GM21786 (cell line): Measurements from ENCODE around the gene PRSS12.
"Not testable (repeated sequence)": the region's sequence is repeated elsewhere in the genome, so short reads cannot be mapped to it uniquely, and the experiment has no call there.

Experiments used
- ATAC-seq: cut with Tn5 transposase; IDR thresholded peaks from one replicate; pipeline ENCODE4 v1.9.1; 2021; ENCODE audit not compliant: unreplicated experiment

The PRSS12 gene

DNA sequence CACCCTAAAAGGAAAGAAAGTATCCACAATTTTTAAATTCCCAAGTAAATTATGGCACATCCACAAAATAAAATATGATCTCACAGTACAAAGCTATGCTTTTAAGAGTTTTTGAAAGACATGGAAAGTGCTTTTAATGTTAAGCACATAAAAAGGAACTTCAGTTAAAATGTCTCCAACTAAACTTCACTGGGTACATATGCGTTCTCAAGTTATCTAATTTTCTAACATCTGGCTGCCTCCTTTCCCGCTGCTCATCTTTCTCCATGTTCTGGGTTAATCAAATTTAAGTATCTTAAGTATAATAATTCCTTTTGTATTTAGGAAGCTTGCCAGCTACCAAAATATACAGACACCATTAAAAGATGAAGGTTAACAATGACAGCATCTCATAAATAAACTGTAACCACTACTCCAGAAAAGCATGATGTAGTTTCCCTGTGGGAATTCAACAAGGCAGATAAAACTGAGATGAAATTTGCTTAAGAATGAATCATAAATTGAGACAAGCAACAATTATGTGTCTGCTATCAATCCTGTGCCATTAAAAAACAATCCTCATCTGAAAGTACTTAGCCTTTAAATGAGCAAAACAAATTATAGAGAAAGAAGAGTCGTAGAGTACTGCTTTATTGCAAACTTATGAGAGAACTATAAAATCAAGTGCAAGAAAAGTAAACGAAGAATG, 25.1 kb downstream of the PRSS12 start:
- no peak for ATAC-seq

- ATAC-seq = no peak
Observed at GRCh38 chr4:118326585-118326984, 26.2 kb downstream of the PRSS12 start.

DNA sequence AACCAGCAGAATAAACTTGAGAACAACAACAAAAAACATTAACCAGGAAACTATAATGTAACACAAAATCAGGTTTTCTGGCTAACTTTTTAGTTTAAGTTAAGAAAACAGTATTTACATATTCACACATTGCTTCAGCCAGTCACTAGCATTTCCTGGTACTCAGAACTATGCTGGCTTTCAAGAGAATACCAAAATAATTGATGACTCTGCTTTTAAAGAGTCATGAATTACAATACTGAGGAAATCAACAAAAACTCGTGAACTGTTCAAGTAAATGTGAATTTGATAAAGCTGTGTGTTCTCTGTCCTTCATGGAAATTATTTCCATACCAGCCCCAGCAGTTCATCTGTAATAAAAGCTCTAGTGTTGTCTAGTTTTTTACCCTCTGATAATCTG, 27.4 kb downstream of the PRSS12 start:
- no peak for ATAC-seq

- ATAC-seq = no peak
Observed at GRCh38 chr4:118322831-118323502, 29.8 kb downstream of the PRSS12 start.

- ATAC-seq = no peak
Observed at GRCh38 chr4:118318931-118319330, 33.9 kb downstream of the PRSS12 start.

GRCh38 chr4:118317691-118318090, 35.1 kb downstream of the PRSS12 start:
- ATAC-seq = no peak

GRCh38 chr4:118314221-118314620, 38.6 kb downstream of the PRSS12 start:
- no peak for ATAC-seq

DNA sequence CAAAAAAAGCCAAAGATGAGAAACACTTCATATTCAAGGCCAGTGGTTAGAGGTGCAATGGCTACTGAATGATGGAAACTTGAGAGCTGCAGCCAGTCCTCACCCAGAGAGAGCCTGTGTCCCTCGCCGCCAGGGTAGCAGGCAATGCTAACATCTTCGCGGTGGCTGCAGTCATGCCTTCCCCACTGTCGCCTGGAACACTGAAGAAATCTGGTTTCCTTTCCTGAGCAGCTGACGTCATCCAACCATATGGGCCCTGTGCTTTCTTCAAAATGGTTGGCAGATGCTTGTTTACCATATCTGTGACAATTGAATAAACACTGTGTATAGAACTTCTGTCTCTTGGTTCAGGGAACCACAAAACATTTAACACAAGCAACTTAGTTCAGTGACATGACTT, 39.7 kb downstream of the PRSS12 start:
- ATAC-seq = no peak

- ATAC-seq = no peak
Observed at GRCh38 chr4:118308306-118309030, 44.3 kb downstream of the PRSS12 start.

DNA sequence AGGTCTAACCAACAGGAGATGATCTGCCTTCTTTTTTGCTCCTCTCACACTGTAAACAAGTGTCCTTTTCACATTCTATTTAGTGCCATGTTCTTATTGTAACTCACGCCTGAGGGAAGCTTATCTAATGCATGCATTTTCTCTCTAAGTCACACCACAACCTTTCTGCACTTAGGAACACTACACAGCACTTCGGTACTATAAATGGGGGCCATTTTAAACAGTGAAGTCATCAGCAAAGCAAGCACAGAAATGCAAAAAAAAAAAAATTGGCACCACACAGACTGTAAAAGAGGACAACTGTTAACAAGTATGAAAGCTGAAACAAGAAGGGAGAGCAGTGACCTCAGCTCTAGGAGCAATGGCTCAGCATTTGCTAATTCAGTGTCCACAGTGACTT, 45.2 kb downstream of the PRSS12 start:
- no peak for ATAC-seq

DNA sequence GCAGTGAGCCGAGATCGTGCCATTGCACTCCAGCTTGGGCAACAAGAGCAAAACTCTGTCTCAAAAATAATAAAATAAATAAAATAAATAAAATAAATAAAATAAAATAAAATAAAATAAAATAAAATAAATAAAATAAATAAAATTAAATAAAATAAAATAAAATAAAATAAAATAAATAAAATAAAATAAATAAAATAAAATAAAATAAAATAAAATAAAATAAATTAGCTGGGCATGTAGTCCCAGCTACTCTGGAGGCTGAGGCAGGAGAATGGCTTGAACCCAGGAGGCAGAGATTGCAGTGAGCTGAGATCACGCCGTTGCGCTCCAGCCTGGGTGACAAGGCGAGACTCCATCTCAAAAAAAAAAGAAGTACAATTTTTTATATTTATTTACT, 53.2 kb downstream of the PRSS12 start:
- not testable (repeated sequence) for ATAC-seq

DNA sequence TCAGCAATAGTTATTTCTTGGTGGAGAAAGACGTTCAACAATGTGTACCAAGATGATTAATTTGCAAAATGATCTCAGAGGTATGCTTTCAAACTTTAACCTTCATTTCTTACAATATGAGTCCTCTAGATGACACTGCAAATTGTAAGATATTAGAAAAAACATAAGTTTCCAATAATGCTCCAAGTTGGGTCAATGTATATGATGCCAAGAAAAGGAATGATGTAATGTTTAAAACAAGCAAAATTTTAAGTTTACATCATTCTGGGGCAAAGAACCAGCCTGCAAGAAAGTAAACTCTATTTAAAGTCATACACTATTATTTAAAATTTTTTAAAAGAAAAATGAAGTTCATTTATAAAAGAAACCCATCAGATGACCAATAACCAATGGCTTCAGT, 56.1 kb downstream of the PRSS12 start:
- no peak for ATAC-seq

DNA sequence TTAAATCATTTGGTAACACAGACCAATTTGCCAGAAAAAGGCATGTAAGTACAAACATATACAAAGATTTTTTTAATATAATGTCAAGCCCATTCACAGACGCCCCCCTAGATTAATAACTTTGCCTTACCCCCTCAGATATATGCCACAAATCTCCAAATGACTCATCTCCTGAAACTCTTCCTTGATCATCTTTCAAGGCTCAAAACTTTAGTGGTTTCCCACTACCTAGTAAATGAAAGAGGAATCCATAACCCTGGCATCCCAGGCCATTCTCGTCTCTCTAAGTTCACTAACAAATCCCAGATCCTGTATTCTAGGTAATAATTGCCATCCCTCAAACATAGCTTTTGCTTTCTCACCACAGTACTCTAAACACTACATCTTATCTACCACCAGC, 61.9 kb downstream of the PRSS12 start:
- ATAC-seq = no peak

DNA sequence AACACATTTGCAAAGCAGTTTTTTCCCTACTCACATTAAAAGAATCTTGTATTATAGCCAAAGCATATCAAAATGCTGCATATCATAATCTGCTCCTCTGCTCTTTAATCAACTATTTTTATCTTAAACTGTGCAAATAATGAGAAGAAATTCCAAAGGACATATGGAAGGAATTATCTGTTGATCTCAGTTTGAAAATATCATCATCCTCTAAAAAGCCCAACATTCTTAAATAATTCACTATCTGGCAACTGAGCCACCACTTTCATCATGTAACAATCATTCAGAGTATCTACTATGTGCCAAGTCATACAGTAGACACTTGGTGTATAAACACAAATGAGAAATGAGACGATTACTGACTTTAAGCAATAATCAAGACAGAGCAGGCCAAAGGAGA, 63.0 kb downstream of the PRSS12 start:
- no peak for ATAC-seq

GRCh38 chr4:118287711-118288451, 64.9 kb downstream of the PRSS12 start:
- no peak for ATAC-seq

- ATAC-seq = no peak
Observed at GRCh38 chr4:118286685-118287084, 66.1 kb downstream of the PRSS12 start.

- ATAC-seq = no peak
Observed at GRCh38 chr4:118285931-118286330, 66.9 kb downstream of the PRSS12 start.

GRCh38 chr4:118284169-118284568, 68.6 kb downstream of the PRSS12 start:
- ATAC-seq = peak; percentile 61

- no peak for ATAC-seq
Observed at GRCh38 chr4:118282692-118283091, 70.1 kb downstream of the PRSS12 start.

GRCh38 chr4:118281611-118282442, 71.0 kb downstream of the PRSS12 start:
- ATAC-seq = no peak
